ENCODE data around the gene CCSER1.
"Not testable (repeated sequence)": the region's sequence is repeated elsewhere in the genome, so short reads cannot be mapped to it uniquely, and the experiment has no call there.

Gene CCSER1

GRCh38 chr4:90458576-90458975, 331.4 kb downstream of the CCSER1 start:
- DNase-seq = no peak

GRCh38 chr4:90474484-90474883, 347.3 kb downstream of the CCSER1 start:
- DNase-seq = no peak

GRCh38 chr4:90476019-90476418, 348.8 kb downstream of the CCSER1 start:
- no peak for DNase-seq

GRCh38 chr4:90476586-90476985, 349.4 kb downstream of the CCSER1 start:
- no peak for DNase-seq

- not testable (repeated sequence) for DNase-seq
These were observed 357.7 kb downstream of the CCSER1 start for GRCh38 chr4:90484894-90485293.

- DNase-seq = no peak
These were observed 359.2 kb downstream of the CCSER1 start for GRCh38 chr4:90486346-90486745.

GRCh38 chr4:90495211-90495610, 368.0 kb downstream of the CCSER1 start:
- peak; percentile 78 for DNase-seq

GRCh38 chr4:90495936-90496335, 368.7 kb downstream of the CCSER1 start:
- no peak for DNase-seq

GRCh38 chr4:90498175-90498574, 371.0 kb downstream of the CCSER1 start:
- DNase-seq = no peak

- DNase-seq = no peak
These were observed 376.5 kb downstream of the CCSER1 start for GRCh38 chr4:90503677-90504076.

- no peak for DNase-seq
These were observed 388.0 kb downstream of the CCSER1 start for GRCh38 chr4:90515191-90515590.

GRCh38 chr4:90528551-90528950, 401.4 kb downstream of the CCSER1 start:
- DNase-seq = no peak

GRCh38 chr4:90536408-90536807, 409.2 kb downstream of the CCSER1 start:
- DNase-seq = no peak

GRCh38 chr4:90537491-90537890, 410.3 kb downstream of the CCSER1 start:
- DNase-seq = no peak

- no peak for DNase-seq
These were observed 413.3 kb downstream of the CCSER1 start for GRCh38 chr4:90540536-90540935.

- no peak for DNase-seq
These were observed 415.0 kb downstream of the CCSER1 start for GRCh38 chr4:90542216-90542615.

GRCh38 chr4:90543419-90544170, 416.4 kb downstream of the CCSER1 start:
- no peak for DNase-seq

- DNase-seq = no peak
These were observed 417.4 kb downstream of the CCSER1 start for GRCh38 chr4:90544532-90545045.

- DNase-seq = no peak
These were observed 418.2 kb downstream of the CCSER1 start for GRCh38 chr4:90545380-90545779.

GRCh38 chr4:90546114-90546513, 418.9 kb downstream of the CCSER1 start:
- no peak for DNase-seq

GRCh38 chr4:90570615-90571014, 443.4 kb downstream of the CCSER1 start:
- DNase-seq = no peak

- DNase-seq = no peak
These were observed 445.8 kb downstream of the CCSER1 start for GRCh38 chr4:90572996-90573395.

- no peak for DNase-seq
These were observed 448.2 kb downstream of the CCSER1 start for GRCh38 chr4:90575371-90575770.

- DNase-seq = peak; percentile 1
These were observed 453.1 kb downstream of the CCSER1 start for GRCh38 chr4:90580326-90580725.

GRCh38 chr4:90582087-90582486, 454.9 kb downstream of the CCSER1 start:
- DNase-seq = no peak

Measured in NCI-H1694 treated with DMSO at 0.1 percent for 48 hours (cell line).